Naive thymus-derived CD8-positive, alpha-beta T cell (primary cell): ENCODE measurements around the gene LGALS4. TPM values are rescaled to one million over a fixed set of nuclear protein-coding genes. Genes with fewer than 3 reads are reported as not detected.
"Not testable (repeated sequence)": the region's sequence is repeated elsewhere in the genome, so short reads cannot be mapped to it uniquely, and the experiment has no call there.

ENCODE experiments used
- ATAC-seq, 2 donors: fragments of 150-1000 bp; cut with Tn5 transposase in 1 of 2; sonication (Bioruptor Pico), chemical (Tn5 transposase) in 1 of 2; 1 replicate in 1 of 2; 2 replicates in 1 of 2; pipeline ENCODE4 v1.10.0; 2021; ENCODE audit warnings: mild to moderate bottlenecking in 2 of 2, moderate library complexity in 2 of 2
- POLR2A ChIA-PET: fragments of 350-600 bp; sonication (Branson Sonifier 250); formaldehyde crosslinking; loops from one replicate; lab custom pipeline; 2021; ENCODE audit warnings: antibody characterized with exemption; lab: Charles Lee
- DNase-seq, 10 donors: peaks; one replicate each; pipeline versions ENCODE4 v3.0.0 to v3.0.0-alpha.2; 2020 to 2022
- H3K27ac Mint-ChIP-seq, 10 donors: one replicate each; pipeline ENCODE4 v1.8.0; 2020 to 2022; ENCODE audit warnings: mild to moderate bottlenecking in 10 of 10, mixed read lengths in 10 of 10, moderate library complexity in 4 of 10, inconsistent platforms in 1 of 10
- H3K27me3 Mint-ChIP-seq, 5 donors: one replicate each; pipeline ENCODE4 v1.8.0; 2021 to 2022; ENCODE audit warnings: mixed read lengths in 5 of 5
- H3K36me3 Mint-ChIP-seq, 3 donors: one replicate each; pipeline ENCODE4 v1.8.0; 2020 to 2022; ENCODE audit warnings: mixed read lengths in 3 of 3, mild to moderate bottlenecking in 2 of 3, inconsistent platforms in 1 of 3
- H3K4me1 Mint-ChIP-seq, 4 donors: one replicate each; pipeline ENCODE4 v1.8.0; 2021 to 2022; ENCODE audit warnings: mixed read lengths in 4 of 4
- H3K4me3 Mint-ChIP-seq, 10 donors: one replicate each; pipeline ENCODE4 v1.8.0; 2020 to 2022; ENCODE audit warnings: mild to moderate bottlenecking in 10 of 10, mixed read lengths in 10 of 10, moderate library complexity in 6 of 10, inconsistent platforms in 1 of 10
- H3K9me3 Mint-ChIP-seq, 9 donors: one replicate each; pipeline ENCODE4 v1.8.0; 2020 to 2022; ENCODE audit warnings: mixed read lengths in 9 of 9, mild to moderate bottlenecking in 3 of 9, inconsistent platforms in 1 of 9, moderate library complexity in 1 of 9
- polyA plus RNA-seq, 3 donors: library from polyadenylated mRNA; unstranded; fragments of 300-500 nt; fragmentation: Illumina TruSeq; gene quantifications; one replicate each; pipeline ENCODE4 v1.2.3, GENCODE V29; 2021
- total RNA-seq, 8 experiments: library from RNA in 2 of 8; stranded (reverse) in 2 of 8; gene quantifications; one replicate each; pipeline ENCODE4 v1.2.3 and lab custom pipeline; 2021 to 2026

The LGALS4 gene, protein sequence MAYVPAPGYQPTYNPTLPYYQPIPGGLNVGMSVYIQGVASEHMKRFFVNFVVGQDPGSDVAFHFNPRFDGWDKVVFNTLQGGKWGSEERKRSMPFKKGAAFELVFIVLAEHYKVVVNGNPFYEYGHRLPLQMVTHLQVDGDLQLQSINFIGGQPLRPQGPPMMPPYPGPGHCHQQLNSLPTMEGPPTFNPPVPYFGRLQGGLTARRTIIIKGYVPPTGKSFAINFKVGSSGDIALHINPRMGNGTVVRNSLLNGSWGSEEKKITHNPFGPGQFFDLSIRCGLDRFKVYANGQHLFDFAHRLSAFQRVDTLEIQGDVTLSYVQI
- total RNA-seq = 10 to 100 TPM in 1 of 2 experiments, 1 to 10 TPM in 1; 9.6 to 10.7 TPM
- under 1 TPM in 1 of 3 donors, not detected in 2; 0.27 TPM for polyA plus RNA-seq
- total RNA-seq (lab: John Stamatoyannopoulos, UW) = 0.49 to 3.4 (median 1.6) reads per million in 6 experiments

DNA sequence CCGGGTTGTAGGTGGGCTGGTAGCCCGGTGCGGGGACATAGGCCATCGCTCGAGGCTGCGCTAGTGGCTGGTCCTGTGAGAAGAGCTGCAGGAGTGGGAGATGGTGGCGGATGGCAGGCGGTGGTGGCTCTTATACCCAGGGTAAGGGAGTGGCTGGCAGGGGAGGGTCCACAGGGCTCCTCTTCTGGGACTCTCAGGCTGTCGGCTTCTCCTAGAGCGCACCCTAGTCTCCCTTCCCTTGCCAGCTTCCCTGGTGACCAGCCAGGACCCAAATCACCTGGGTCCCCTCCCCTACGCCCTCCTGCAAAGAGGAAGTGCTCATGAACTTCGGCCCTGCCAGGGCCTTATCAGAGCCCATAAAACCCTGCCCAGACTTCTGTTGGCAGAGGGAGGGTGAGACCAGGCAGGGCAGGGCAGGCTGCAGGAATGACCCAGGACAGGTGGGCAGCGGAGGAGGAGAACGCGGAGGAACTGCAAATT is at the start of gene LGALS4:
LGALS4 (minus strand) TSS at position 105 of the 480 bp plus-strand sequence; CDS start at position 46, 59 bp downstream.
- Mint-ChIP-seq H3K4me3 (no peak within 1 kb of the TSS), H3K27me3 (no peaks in the 10 kb centered on the region), H3K4me1 (peaks cover 0 to 4% (median 0%) of the 10 kb centered on the region in 4 donors), H3K36me3 (peaks cover 0 to 31% (median 6%) of the 10 kb centered on the region in 3 donors), H3K27ac (peak within 1 kb of the TSS in 1 of 10 donors; percentile 28), H3K9me3 (no peaks in the 10 kb centered on the region)
- DNase-seq (no peak), ATAC-seq (no peak)
- POLR2A ChIA-PET = interaction anchor here (0.8 kb wide), 1 partner anchor 72 kb away, joined by 3 read pairs; no protein-coding TSS in a partner anchor

DNA sequence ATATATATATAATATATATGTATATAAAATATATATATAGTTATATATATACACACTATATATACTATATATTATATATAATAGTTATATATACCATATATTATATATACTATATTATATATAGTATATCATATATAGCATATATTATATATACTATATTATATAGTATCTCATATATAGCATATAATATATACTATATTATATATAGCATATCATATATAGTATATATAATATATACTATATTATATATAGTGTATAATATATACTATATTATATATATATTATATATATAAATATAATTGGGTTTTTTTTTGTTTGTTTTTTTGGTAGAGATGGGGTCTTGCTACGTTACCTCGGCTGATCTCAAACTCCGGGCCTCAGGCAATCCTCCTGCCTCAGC is 48.6 kb upstream of the LGALS4 start:
- Mint-ChIP-seq H3K4me1 (peaks cover 22 to 68% (median 49%) of the 10 kb centered on the region in 4 donors), H3K27ac (no peak overlapping the region), H3K9me3 (peaks cover 0 to 4% (median 0%) of the 10 kb centered on the region in 9 donors), H3K4me3 (no peak overlapping the region), H3K27me3 (no peaks in the 10 kb centered on the region), H3K36me3 (no peaks in the 10 kb centered on the region)
- POLR2A ChIA-PET = interaction anchor here (13.2 kb wide), 1 partner anchor 11 kb away, joined by 302 read pairs; the partner anchor contains the start of gene HNRNPL
- ATAC-seq (no peak), DNase-seq (no peak)

DNA sequence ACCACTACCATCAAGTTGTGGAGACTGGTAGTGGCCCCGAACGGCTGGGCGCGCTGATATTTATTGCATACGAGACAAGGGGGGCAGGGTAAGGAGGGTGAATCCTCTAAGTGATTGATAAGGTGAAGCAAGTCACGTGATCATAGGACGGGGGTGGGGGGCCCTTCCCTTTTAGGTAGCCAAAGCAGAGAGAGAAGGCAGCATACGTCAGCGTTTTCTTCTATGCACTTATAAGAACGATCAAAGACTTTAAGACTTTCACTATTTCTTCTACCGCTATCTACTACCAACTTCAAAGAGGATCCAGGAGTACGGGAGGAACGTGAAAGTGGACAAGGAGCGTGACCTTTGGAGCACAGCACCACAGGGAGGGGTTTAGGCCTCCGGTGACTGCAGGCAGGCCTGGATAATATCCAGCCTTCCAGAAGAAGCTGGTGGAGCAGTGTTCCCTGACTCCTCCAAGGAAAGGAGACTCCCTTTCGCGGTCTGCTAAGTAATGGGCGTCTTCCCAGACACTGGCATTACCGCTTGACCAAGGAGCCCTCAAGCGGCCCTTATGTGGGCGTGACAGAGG is 47.0 kb upstream of the LGALS4 start:
- POLR2A ChIA-PET = interaction anchor here (13.2 kb wide), 1 partner anchor 10 kb away, joined by 302 read pairs; the partner anchor contains the start of gene HNRNPL
- DNase-seq, ATAC-seq, H3K27me3 Mint-ChIP-seq, H3K36me3 Mint-ChIP-seq, H3K9me3 Mint-ChIP-seq: not testable (repeated sequence)
- Mint-ChIP-seq H3K4me1 (peaks cover 13 to 57% (median 39%) of the 10 kb centered on the region in 4 donors), H3K4me3 (peak overlapping the region in 1 of 10 donors; percentile 22), H3K27ac (peak overlapping the region in 1 of 10 donors; percentile 22)

DNA sequence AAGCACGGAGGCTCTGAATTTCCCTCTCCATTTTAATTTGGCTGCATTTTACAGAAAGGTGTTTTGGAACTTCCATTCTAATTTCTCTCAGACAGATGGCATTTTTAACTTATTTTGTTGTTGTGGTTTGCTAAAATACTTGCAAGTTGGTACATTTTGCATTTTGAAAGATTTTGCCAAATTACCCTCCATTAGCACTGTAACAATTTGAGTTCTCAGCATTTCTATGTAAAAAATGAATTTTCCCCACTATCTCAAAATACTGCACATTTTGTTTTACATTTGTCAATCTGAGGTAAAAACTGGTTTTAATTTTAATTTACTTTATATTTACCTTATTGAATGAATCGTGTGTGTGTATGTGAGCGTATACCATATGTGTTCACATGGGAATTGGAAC is 44.1 kb upstream of the LGALS4 start:
- Mint-ChIP-seq H3K36me3 (no peaks in the 10 kb centered on the region), H3K4me3 (peak overlapping the region in 8 of 10 donors; percentile 48 to 86 (median 66)), H3K4me1 (peaks cover 10 to 52% (median 31%) of the 10 kb centered on the region in 4 donors), H3K27me3 (peaks cover 0 to 1% (median 0%) of the 10 kb centered on the region in 5 donors), H3K27ac (peak overlapping the region in 9 of 10 donors; percentile 31 to 92 (median 82)), H3K9me3 (peaks cover 0 to 4% (median 0%) of the 10 kb centered on the region in 9 donors)
- ATAC-seq (no peak), DNase-seq (no peak)
- POLR2A ChIA-PET = interaction anchor here (0.6 to 2.3 kb wide), 8 partner anchors 7 to 57 kb away, joined by 3 to 22 read pairs (median 6); partner anchors contain the start of gene HNRNPL

DNA sequence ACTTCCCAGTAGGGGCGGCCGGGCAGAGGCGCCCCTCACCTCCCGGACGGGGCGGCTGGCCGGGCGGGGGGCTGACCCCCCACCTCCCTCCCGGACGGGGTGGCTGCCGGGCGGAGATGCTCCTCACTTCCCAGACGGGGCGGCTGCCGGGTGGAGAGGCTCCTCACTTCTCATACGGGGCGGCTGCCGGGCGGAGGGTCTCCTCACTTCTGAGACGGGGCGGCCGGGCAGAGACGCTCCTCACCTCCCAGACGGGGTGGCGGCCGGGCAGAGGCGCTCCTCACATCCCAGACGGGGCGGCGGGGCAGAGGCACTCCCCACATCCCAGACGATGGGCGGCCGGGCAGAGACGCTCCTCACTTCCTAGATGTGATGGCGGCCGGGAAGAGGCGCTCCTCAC is 43.0 kb upstream of the LGALS4 start:
- POLR2A ChIA-PET, H3K27me3 Mint-ChIP-seq, DNase-seq, ATAC-seq, H3K36me3 Mint-ChIP-seq, H3K9me3 Mint-ChIP-seq: not testable (repeated sequence)
- H3K4me3 Mint-ChIP-seq = peak overlapping the region in 1 of 10 donors; percentile 42
- H3K4me1 Mint-ChIP-seq = peaks cover 18 to 53% (median 39%) of the 10 kb centered on the region in 4 donors
- peak overlapping the region in 1 of 10 donors; percentile 17 for H3K27ac Mint-ChIP-seq

DNA sequence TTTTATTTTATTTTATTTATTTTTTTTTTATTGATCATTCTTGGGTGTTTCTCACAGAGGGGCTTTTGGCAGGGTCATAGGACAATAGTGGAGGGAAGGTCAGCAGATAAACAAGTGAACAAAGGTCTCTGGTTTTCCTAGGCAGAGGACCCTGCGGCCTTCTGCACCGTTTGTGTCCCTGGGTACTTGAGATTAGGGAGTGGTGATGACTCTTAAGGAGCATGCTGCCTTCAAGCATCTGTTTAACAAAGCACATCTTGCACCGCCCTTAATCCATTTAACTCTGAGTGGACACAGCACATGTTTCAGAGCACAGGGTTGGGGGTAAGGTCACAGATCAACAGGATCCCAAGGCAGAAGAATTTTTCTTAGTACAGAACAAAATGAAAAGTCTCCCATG is 42.2 kb upstream of the LGALS4 start:
- not testable (repeated sequence) for H3K9me3 Mint-ChIP-seq, DNase-seq, H3K36me3 Mint-ChIP-seq, H3K27me3 Mint-ChIP-seq, ATAC-seq
- Mint-ChIP-seq H3K4me1 (peaks cover 18 to 54% (median 40%) of the 10 kb centered on the region in 4 donors), H3K4me3 (peak overlapping the region in 1 of 10 donors; percentile 28), H3K27ac (peak overlapping the region in 1 of 10 donors; percentile 46)
- POLR2A ChIA-PET = interaction anchor here (4.8 to 9.5 kb wide), 2 partner anchors 11 to 22 kb away, joined by 65 to 302 read pairs; partner anchors contain the start of gene RINL

DNA sequence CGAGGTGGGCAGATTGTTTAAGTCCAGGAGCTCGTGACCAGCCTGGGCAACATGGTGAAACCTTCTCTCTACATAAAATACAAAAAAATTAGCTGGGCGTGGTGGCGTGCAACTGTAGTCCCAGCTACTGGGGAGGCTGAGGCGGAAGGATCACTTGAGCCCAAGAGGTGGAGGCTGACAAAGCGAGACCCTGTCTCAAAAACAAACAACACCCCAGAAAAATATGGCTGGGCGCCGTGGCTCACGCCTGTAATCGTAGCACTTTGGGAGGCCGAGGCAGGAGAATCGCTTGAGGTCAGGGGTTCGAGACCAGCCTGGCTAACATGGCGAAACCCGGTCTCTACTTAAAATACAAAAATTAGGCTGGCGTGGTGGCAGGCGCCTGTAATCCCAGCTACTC is 40.5 kb upstream of the LGALS4 start:
- H3K4me1 Mint-ChIP-seq = peaks cover 25 to 53% (median 49%) of the 10 kb centered on the region in 4 donors
- no peak for ATAC-seq
- POLR2A ChIA-PET = interaction anchor here (0.7 to 9.5 kb wide), 6 partner anchors 11 to 537 kb away, joined by 3 to 302 read pairs (median 48); partner anchors contain the start of genes ECH1, MRPS12, PAF1 and RINL

DNA sequence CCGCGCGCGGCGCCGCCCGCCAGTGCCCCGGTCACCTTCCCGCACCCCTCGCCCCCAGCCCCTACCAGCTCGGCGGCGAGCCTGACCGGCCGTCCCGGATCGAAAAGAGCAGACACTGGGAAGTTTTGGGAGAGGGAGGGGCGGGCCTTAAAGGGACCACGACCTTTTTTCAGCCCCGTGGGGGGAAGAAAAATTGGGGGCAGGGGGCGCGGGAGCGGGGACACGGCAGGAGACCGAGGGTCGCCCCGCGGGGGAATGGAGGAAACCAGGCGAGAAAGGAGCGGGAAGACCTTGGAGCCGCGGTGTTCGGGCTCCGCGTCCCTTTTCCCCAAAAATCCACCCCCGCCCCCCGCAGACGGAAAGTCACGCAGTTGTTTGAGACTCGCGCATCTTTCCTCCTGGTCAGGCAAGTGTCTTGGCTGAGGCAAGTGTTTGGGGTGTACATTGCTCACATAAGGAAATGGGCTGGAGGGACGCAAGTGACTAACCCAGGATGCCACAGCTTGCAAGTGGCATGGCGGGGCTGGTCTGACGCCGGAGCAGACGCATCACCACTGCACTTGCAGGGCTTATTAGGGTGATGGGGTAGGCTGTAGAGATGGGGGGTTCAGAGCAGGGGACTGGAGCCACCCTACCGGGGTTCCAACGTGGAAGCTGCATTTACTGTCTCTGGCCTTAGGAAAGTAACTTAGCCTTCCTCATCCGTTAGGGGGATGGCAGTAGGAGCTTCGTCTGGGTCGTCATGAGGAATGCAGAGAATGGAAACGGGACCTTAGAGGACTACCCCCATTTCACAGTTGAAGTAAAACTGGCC is 39.7 kb upstream of the LGALS4 start:
- Mint-ChIP-seq H3K27me3 (peaks cover 0 to 3% (median 0%) of the 10 kb centered on the region in 5 donors), H3K4me3 (peak overlapping the region; percentile 85 to 98 (median 92)), H3K4me1 (peaks cover 25 to 56% (median 51%) of the 10 kb centered on the region in 4 donors), H3K36me3 (peaks cover 0 to 17% (median 7%) of the 10 kb centered on the region in 3 donors), H3K27ac (peak overlapping the region; percentile 91 to 98 (median 96)), H3K9me3 (peaks cover 0 to 4% (median 0%) of the 10 kb centered on the region in 9 donors)
- ATAC-seq = no peak
- POLR2A ChIA-PET = interaction anchor here (0.7 to 9.5 kb wide), 9 partner anchors 10 to 538 kb away, joined by 3 to 302 read pairs (median 8); partner anchors contain the start of genes ECH1, MRPS12, PAF1 and RINL
- peak in 7 of 10 donors; percentile 41 to 77 (median 46) for DNase-seq

More for the DNA sequence above, 40.5 kb upstream of the LGALS4 start:
- Mint-ChIP-seq H3K27me3 (peaks cover 0 to 3% (median 0%) of the 10 kb centered on the region in 5 donors), H3K27ac (peak overlapping the region in 9 of 10 donors; percentile 95 to 98 (median 97)), H3K36me3 (peaks cover 0 to 10% (median 7%) of the 10 kb centered on the region in 3 donors), H3K4me3 (peak overlapping the region; percentile 85 to 98 (median 92)), H3K9me3 (peaks cover 0 to 4% (median 0%) of the 10 kb centered on the region in 9 donors)
- DNase-seq = no peak

DNA sequence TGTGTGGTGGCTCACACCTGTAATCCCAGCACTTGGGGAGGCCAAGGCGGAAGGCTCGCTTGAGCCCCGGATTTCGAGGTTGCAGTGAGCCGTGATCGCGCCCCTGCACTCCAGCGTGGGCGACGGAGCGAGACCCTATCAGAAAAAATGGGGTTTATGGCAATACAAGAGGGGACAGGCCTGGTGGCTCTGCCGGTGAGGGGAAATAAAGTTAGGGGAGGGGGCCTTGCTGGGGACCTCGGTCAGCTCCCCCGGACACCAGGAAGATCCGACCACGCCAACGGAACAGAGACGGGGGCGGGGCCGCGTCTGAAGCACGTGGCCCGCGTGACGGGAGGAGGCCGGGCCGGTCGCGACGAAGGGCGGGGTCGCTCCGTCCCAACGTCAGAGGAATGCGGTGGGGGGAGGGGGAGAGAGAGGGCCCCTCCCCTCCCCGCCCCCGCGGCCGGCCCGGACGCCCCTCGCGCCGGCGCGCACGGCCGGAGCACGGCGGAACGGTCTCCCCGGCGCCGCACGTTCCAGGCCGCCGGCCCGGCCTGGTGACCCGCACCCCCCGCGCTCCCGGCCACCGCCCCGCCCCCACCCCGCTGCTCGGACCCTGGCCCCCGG is 39.0 kb upstream of the LGALS4 start:
- POLR2A ChIA-PET = interaction anchor here (0.6 to 9.5 kb wide), 15 partner anchors 10 to 553 kb away, joined by 3 to 302 read pairs (median 8); partner anchors contain the start of genes ECH1, MRPS12, NFKBIB and RINL
- DNase-seq (peak; percentile 78 to 94 (median 85)), ATAC-seq (no peak)
- Mint-ChIP-seq H3K27ac (peak overlapping the region; percentile 95 to 100 (median 99)), H3K4me1 (peaks cover 24 to 56% (median 50%) of the 10 kb centered on the region in 4 donors), H3K4me3 (peak overlapping the region; percentile 92 to 99 (median 95)), H3K36me3 (peaks cover 0 to 24% (median 7%) of the 10 kb centered on the region in 3 donors), H3K27me3 (peaks cover 0 to 3% (median 0%) of the 10 kb centered on the region in 5 donors), H3K9me3 (peaks cover 0 to 4% (median 0%) of the 10 kb centered on the region in 9 donors)

DNA sequence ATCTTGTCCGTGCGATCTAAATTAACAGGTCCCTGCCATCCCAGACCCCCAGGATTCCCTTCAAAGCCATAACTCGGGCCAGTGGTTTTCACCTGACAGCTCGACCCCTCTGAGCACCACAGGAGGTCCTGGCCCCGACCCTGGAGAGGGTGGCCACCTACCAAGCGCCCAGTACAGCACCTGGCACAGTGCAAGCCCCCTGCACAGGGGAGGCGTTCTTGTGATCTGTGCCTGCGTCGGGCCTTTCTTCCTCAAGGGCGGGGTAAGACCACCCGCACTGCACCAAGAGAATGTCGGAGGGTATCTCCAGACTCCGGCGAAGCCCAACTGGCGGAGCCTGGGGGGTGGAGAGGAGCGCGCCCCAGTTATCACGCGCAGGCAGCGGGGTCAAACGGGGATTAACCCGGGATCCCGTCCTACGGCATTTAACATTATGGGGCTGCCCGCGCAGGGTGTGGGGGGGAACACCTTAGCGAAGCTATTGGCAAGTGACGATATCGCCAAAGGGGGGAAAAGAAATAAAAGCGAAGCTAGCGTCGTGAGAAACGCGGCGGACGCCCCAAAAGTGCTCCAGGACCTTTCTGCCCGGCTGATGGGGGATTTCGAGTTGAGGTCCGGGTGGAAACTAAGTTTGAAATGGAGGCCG is 38.4 kb upstream of the LGALS4 start:
- H3K4me1 Mint-ChIP-seq = peaks cover 23 to 53% (median 50%) of the 10 kb centered on the region in 4 donors
- peaks cover 0 to 30% (median 11%) of the 10 kb centered on the region in 3 donors for H3K36me3 Mint-ChIP-seq
- ATAC-seq (no peak), DNase-seq (peak in 9 of 10 donors; percentile 32 to 76 (median 51))
- peaks cover 0 to 3% (median 0%) of the 10 kb centered on the region in 5 donors for H3K27me3 Mint-ChIP-seq
- H3K9me3 Mint-ChIP-seq = peaks cover 0 to 4% (median 0%) of the 10 kb centered on the region in 9 donors
- H3K27ac Mint-ChIP-seq = peak overlapping the region; percentile 95 to 100 (median 99)
- POLR2A ChIA-PET = interaction anchor here (0.5 to 9.5 kb wide), 16 partner anchors 9 to 553 kb away, joined by 3 to 302 read pairs (median 8); partner anchors contain the start of genes ECH1, MRPS12, NFKBIB and RINL
- H3K4me3 Mint-ChIP-seq = peak overlapping the region; percentile 92 to 99 (median 95)
